NCI-H748 treated with DMSO at 0.1 percent for 48 hours (cell line): Measurements from ENCODE around the gene CHKA.

ENCODE experiments used
- DNase-seq: peaks from one replicate; lab custom pipeline; 2025; lab: John Stamatoyannopoulos, UW

The CHKA gene

DNA sequence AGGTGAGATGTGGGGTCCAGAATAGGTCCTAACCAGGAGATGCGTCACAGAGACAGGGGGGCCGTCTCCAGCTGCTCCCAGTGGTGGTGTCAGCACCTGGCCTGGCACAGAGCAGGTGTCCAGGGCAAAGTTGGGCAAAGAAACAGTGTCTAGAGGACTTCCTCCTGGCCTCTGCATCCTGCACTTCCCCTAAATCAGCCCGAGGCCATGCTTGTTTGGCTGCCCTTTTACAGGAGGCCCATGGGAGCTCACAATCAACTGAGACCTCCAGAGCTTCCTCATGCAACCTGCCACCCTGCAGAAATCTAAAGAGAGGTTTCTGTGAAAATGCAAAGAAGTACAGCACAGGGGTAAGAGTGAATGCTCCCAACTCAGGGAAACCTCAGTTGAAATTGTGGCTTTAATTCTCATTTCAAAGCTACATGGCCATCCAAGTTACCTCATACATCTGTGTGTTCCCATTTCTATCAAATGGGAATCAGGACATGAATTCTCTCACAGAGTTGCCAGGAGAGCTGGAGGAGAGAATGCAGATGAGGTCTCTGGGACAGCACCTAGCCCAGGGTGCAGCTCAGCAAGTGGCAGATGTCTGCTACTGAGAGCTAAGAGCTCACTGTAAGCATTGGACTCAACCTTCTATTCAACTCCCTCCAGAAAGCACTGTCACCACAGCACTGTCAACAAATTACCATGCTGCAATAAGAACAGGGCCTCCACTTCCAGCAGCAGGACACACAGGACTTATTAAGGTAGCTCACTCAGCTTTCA lies 49.7 kb downstream of the CHKA start:
- DNase-seq = no peak

DNA sequence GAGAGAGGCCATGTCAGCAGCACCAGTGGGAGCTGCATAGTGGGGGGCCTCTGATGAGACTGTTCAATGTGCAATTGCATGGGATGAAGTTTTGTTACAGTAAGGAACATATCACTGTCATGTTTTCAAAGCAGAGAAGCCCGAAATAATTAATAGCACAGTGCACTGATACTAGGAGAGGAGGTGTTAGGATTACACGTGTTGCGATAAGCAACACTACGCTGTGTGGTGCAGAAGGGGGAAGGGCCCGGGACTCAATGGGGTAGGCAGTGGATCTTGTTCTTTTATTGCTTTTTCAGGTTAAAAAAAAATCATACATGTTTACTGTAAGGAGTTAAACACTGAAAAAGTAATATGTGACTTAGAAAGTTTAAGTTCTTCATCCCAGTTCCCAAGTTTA lies 53.2 kb downstream of the CHKA start:
- no peak for DNase-seq

DNA sequence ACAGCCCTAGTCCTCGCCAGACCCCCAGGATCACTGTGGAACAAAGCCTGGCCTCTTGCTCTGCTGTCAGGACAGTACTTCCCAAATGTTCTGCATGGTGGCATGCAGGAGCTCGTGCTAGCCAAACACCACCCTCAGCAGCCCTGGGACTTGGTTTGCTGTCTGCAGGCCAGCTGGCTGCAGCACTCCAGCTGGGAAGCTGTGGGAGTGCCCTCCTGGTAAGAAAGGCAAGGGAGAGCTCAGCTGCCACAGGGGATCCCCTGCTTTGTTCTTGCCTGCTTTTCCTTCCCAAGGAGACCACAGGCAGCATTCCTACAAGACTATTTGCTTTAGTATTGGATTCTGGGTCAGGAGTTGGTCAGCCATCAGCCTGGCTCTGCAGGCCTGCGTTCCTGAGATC lies 54.4 kb downstream of the CHKA start:
- no peak for DNase-seq

DNA sequence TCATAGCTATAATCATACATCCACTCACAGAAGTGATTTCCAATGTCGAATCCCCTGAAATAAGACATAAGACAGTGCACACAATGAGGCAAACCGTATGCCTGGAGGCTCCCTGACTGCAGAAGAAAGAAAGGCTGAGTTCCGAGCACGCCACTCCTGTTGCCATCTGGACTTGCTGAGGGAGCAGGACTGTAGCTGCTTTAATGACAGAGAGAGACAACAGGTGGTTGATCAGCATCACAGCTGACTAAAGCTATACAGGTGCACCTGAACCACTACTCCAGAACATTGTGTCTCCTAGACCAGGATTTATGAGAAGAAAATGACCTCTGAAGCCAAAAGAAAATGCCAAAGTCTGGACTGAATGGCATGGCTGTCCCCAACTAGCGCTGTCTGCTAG lies 55.3 kb downstream of the CHKA start:
- no peak for DNase-seq

DNA sequence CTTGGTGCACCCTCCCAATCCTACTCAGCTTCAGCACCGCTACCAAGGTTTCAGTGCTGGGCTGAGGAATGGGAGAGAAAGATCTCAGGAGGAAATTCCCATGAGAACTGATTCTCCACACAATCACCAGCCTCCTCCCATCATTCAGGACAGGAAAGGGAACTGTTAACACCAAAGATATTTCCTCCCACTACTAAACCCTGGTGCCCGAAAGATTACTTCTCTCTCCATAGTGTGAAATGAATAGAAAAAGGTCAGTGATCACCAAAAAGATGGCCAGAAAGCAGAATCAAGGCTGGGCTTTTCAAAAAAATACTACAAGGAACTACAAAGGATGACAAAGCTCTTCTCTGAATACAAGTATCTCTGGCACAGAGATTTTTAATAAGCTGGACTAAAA lies 56.3 kb downstream of the CHKA start:
- DNase-seq = no peak

DNA sequence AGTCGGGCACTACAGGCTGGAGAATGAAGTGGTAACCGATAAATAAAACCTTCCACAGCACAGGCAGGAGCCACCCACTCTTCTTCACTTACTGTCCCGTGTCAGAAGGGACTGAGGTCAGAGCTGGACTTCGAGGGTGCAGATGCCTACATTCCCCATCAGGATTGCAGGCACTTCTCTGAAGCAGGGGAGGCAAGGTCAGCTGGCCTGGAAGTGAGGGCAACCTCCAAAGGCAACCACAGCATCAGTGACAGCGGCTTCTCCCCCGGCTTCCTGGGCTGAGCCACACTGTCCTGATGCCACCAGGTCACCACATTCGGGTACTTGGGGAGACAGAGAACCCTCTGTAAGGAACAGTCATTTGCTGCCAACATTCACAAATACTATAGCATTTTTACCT lies 59.7 kb downstream of the CHKA start:
- DNase-seq = no peak

DNA sequence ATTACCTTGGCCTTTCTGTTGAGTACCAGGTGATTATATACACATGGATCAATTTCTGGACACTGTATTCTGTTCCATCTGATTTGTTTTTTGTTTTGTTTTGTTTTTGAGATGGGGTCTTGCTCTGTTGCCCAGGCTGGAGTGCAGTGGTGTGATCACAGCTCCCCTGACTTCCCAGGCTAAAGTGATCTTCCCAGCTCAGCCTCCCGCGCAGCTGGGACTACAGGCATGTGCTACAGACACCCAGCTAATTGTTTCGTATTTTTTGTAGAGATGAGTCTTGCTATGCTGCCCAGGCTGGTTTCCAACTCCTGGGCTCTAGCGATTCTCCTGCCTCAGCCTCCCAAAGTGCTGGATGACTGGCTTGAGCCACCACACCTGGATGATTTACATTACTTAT lies 63.4 kb downstream of the CHKA start:
- DNase-seq = no peak

DNA sequence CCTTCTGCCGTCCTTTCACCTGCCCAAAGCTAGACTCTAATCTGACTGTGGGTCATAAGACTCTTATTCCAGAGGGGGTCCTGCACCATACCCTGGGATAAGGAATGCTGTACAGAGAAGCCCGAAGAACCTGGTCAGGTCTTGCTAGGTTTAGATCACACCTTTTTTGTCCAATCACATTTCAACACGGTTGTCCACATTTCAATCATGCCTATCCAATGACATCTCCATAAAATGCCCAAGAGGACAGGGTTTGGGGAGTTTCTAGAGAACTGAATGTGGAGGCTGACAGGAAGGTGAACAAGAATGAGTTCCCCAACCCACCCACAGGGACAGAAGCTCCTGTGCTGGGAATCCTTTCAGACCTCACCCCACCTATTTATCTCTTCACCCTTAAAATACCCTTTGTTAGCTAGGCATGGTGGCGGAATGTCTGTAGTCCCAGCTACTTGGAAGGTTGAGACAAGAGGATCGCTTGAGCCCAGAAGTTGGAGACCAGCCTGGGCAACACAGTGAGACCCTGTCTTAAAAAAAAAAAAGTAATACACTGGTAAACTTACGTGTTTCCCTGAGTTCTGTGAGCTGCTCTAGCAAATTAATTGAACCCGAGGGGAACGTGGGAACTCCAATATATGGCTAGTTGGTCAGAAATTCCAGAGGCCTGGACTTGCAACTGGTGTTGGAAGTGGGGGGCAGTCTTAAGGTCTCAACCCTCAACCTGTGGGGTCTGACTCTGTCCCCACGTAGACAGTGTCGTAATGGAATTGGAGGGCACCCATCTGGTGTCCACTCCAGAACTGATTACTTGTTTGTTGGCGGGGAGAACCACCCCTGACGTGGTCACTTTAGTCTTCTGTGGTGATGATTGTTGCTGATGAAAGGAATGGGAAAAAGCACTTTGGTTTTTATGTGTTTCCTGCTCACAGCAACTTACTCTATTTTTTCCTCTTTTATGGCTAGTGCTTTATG lies 64.6 kb downstream of the CHKA start:
- no peak for DNase-seq

DNA sequence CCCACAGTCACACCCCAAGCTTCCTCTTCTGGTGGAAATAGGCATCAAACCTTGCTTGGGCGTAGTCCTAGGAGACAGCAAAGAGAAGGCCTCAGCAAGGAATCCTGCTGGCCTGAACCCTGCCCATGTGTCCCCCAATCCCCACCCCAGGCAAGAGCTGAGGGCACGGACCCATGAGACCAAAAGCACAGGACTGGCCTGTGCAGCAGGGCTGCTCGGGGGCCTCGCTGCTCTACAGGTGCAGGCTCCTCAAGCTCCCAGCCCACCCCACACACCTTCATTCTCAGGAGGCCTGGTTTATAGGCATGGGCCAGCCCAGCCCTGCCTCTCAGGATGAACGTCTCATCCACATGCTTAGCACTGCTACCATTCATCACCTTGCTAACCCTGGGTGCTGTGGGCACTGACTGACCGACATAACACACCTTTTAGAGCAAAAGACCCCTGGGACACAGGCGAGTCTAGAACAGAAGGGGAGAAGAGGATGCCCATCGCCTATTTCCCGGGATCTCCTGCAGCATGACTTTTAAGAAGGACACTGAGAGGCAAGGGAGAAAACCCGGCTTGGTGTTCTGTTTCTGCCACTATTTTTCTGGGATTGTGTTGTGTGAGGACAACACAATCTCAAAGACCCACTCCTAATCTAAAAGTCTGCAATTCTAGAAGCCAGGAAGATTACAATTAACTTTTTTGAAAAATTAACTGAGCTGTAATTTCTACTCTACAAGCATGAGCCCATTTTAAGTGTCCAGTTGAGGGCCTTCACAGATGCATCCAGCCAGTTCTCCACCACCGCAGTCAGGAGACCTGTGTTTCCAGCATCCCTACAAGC lies 67.0 kb downstream of the CHKA start:
- DNase-seq = no peak

DNA sequence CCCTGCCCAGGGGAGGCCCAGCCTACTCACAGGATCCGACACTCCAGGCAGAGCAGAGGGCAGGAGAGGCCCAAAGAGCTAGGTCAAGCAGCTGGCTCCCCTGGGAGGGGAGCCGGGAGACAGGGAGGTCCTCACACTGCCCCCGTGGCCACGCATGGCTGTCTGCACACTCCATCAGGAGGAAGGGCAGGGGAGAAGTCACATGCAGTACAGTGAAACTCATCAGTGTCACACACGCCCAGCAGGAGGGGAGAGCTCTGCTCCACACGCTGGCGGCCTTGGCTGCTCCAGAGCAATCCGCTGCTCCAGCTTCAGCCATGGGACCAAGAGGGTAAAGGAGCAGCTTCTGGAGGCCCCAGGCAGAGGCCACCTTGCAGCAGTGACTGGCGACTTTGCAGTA lies 68.1 kb downstream of the CHKA start:
- no peak for DNase-seq

DNA sequence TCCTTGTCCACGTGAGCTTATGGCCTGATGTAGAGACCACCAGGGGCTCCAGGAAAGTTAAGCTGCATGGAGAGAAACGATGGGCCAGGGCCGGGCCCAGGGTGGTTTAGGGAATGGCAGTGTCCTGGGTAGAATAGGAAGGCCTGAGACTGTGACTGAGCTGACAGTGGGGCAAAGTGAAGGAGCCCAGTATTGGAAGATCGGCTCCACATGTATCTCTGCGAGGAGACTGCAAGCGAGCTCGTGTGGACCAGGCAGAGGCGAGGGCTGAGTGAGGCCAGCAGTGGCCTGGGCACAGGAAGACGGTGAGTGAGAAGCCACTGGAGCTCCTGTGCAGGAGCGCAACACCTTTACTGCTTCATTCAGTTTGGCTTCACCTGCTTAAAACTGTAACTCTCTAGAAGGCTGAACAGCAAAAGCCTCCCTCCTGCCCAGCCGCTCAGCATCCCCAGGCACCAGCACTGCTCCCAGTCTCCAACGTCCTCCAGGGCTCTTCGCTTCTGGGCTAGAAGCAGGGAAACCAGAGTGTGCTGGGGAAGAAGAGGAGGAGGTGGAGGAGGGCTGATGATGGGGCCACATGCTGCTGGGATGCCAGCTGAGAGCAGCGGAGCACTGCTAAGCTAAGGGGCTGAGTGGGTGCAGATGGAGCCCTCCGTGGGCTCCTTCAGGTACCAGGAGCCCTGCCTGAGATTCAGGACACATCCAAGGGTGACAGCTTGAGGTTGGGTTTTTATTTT lies 68.9 kb downstream of the CHKA start:
- DNase-seq = no peak

DNA sequence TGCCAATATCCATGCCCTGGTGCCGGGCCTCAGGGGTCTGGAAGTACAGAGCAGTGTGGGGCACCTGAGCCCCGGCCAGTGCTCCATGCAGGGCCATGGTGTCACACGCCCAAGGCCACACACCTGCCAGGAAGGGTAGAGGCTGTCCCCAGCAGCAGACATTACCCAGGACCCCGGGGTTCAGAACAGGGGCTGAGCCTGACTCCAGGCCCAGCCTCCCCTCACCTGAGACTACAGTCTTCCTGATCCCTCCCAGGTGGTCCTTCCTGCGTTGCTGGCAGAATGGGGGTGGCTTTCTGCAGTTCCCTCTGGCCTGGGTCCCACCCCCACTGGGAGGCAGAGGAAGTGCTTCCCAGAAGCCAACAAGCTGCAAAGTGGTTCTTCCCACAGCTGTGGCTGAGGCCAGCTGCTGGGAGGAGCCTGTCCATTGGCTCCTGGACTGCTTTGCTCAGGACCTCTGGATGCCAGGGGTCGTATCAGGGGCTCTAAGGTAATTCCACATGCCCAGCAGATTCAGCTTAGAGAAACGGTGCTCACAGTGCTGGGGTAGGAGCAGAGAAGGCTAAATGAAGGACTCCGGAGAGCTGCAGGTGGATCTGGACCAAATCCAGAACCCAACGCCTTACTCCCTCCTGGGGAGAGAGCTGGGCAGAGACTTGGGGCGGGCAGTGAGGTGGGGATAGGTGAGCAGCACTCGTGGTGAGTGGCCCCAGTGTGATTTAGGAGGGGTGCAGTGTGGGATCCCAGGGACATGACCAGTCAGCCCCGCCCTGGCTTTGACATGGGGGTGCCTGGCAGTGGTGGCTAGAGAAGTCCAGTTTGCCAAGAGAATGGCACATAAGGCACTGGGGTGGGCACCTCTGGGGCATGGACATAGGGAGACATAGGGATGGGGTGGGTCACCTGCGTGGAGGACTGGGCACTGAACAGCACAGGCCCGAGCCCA lies 69.7 kb downstream of the CHKA start:
- no peak for DNase-seq

DNA sequence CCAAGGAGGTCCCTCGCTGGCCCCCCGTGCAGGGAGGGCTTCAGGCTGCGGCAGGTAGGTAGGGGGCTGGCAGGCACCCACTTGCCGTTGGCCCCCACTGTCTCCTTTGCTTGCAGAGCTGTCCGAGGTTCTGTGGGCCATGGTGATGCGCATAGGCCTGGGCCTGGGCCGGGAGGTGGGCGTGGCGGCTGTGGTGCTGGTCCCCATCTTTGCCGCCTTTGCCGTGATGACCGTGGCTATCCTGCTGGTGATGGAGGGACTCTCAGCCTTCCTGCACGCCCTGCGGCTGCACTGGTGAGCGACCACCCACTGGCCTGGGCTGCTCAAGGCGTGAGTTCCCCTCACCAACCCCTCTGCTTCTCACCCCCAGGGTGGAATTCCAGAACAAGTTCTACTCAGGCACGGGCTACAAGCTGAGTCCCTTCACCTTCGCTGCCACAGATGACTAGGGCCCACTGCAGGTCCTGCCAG lies 70.8 kb downstream of the CHKA start:
- no peak for DNase-seq

DNA sequence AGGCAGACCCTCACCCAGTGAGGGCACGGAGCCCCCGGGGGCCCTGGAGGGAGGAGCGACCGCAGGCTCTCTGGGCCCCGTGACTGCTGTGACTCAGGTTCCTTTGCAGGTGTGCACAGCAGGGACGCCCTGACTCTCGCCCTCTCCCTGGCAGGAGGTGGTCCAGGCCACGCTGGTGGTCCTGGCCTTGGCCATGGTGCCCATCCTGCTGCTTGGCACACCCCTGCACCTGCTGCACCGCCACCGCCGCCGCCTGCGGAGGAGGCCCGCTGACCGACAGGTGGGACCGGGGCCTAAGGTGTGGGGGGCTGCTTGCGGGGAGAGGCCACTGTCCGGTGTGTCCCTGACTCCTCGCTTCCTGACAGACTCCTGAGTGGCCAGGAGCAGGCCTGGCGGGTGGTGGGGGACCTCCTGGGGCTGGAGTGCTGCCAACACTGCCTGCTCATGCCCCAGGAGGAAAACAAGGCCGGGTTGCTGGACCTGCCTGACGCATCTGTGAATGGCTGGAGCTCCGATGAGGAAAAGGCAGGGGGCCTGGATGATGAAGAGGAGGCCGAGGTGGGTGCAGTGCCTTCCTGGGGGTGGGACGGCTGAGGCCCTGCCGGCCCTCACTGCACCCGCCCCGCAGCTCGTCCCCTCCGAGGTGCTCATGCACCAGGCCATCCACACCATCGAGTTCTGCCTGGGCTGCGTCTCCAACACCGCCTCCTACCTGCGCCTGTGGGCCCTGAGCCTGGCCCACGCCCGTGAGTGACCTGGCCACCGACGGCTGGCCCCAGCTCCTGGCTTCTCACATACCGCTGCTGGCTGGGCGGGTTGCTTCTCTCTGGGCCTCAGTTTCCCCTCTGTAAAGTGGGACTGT lies 71.4 kb downstream of the CHKA start:
- DNase-seq = no peak

DNA sequence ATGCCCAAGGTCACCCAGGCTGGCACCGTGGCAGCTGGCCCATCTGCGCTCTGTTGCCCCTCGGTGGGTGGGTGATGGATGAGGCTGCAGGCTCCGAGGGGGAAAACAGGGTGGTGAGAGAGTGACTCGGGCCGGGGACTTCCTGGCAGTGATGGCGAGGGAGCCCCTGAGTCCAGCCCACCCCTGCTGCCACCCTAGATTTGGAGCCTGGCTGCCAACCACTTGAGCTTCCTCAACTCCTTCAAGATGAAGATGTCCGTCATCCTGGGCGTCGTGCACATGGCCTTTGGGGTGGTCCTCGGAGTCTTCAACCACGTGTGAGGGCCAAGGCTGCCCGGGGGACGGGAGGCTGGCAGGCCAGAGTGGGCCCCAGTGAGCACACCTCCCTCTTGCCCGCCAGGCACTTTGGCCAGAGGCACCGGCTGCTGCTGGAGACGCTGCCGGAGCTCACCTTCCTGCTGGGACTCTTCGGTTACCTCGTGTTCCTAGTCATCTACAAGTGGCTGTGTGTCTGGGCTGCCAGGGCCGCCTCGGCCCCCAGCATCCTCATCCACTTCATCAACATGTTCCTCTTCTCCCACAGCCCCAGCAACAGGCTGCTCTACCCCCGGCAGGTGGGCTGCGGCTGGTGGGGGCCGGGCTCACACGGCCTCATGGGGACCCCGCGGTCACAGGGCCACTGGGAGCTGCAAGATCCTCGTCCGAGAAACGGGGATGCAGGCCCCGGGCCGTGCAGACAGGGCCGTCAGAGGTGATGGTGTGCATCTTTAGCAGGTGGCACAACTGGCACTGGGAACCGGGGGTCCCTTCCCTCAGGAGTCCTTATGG lies 72.3 kb downstream of the CHKA start:
- no peak for DNase-seq

DNA sequence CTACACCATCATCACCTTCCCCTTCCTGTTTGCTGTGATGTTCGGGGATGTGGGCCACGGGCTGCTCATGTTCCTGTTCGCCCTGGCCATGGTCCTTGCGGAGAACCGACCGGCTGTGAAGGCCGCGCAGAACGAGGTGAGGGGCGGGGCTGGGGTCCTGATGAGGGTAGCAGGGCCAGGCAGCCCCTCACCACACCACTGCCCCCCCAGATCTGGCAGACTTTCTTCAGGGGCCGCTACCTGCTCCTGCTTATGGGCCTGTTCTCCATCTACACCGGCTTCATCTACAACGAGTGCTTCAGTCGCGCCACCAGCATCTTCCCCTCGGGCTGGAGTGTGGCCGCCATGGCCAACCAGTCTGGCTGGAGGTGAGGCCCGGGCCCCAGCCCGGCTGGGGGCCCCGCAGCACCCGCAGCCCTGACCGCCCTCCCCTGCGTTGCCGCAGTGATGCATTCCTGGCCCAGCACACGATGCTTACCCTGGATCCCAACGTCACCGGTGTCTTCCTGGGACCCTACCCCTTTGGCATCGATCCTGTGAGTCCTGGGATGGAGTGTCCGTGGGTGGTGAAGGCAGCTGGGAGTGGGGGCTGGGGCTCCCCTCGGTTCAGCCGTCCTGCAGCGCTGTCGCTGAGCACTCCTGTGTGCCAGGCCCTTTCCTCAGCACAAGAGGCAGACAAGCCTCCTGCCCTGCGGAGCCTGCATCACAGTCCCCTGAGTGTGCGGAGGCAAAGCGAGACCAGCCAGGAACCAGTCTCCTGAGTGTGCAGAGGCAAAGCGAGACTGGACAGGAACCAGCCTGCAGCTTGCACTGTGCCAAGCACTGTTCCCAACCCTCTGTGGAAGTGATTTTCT lies 73.5 kb downstream of the CHKA start:
- DNase-seq = no peak

DNA sequence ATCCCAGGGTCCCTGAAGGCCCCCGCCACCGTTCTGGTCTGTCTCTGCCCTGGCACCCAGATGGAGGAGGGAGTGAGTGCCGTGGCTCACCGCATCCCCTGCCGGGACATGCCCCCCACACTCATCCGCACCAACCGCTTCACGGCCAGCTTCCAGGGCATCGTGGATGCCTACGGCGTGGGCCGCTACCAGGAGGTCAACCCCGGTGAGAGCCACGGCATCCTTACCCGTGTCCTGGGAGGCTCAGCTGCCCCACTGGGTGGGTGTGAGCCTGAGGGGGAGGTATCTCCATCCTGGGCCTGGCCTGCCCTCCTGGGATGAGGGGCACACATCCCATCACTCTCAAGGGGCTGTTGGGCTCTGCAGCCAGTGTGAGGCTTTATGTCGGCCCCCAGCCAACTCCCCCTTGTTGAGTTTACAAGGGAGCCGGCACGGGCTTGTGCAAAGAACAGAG lies 76.3 kb downstream of the CHKA start:
- DNase-seq = no peak
